Right atrium auricular region (tissue), 2 donors: Measurements from ENCODE around the gene ZNRD2. TPM values are rescaled to one million over a fixed set of nuclear protein-coding genes. Genes with fewer than 3 reads are reported as not detected.

Experiments used
- DNase-seq: peaks from one replicate; pipeline ENCODE4 v3.0.0-alpha.2; 2019; ENCODE audit warnings: low spot score
- H3K27ac ChIP-seq, 2 donors: fragments of 200-600 bp; sonication (generic); 1 replicate in 1 of 2; 2 replicates in 1 of 2; pipeline ENCODE4 v1.5.1; 2016 to 2019
- H3K27me3 ChIP-seq, 2 donors: fragments of 200-600 bp; sonication (generic); one replicate each; pipeline versions ENCODE4 v1.5.1 to v1.6.0; 2017 to 2019
- H3K36me3 ChIP-seq: fragments of 200-600 bp; sonication (generic); one replicate; pipeline ENCODE4 v1.5.1; 2016
- H3K4me1 ChIP-seq, 2 donors: fragments of 200-600 bp; sonication (generic); one replicate each; pipeline versions ENCODE4 v1.5.1 to v1.6.0; 2017 to 2019
- H3K4me3 ChIP-seq, 2 donors: fragments of 200-600 bp; sonication (generic); 1 replicate in 1 of 2; 2 replicates in 1 of 2; pipeline ENCODE4 v1.5.1; 2017 to 2019; ENCODE audit warnings: mild to moderate bottlenecking in 1 of 2, moderate library complexity in 1 of 2
- H3K9me3 ChIP-seq, 2 donors: fragments of 200-600 bp; sonication (generic); one replicate each; pipeline ENCODE4 v1.5.1; 2019
- total RNA-seq, 2 donors: library from RNA; depleted of rRNA; stranded (reverse); fragments of >200 nt; gene quantifications; one replicate each; pipeline ENCODE4 v1.1.0, GENCODE V29; 2016
- TF ChIP-seq, protein P1 (sequence below), 2 donors: fragments of 200-600 bp; sonication (generic); IDR thresholded peaks; one replicate each; pipeline ENCODE4 v1.5.1; 2019; ENCODE audit warnings: antibody characterized with exemption in 2 of 2

Gene ZNRD2
- total RNA-seq, 2 donors from 2014 or later = 36.1 to 50.6 TPM

DNA sequence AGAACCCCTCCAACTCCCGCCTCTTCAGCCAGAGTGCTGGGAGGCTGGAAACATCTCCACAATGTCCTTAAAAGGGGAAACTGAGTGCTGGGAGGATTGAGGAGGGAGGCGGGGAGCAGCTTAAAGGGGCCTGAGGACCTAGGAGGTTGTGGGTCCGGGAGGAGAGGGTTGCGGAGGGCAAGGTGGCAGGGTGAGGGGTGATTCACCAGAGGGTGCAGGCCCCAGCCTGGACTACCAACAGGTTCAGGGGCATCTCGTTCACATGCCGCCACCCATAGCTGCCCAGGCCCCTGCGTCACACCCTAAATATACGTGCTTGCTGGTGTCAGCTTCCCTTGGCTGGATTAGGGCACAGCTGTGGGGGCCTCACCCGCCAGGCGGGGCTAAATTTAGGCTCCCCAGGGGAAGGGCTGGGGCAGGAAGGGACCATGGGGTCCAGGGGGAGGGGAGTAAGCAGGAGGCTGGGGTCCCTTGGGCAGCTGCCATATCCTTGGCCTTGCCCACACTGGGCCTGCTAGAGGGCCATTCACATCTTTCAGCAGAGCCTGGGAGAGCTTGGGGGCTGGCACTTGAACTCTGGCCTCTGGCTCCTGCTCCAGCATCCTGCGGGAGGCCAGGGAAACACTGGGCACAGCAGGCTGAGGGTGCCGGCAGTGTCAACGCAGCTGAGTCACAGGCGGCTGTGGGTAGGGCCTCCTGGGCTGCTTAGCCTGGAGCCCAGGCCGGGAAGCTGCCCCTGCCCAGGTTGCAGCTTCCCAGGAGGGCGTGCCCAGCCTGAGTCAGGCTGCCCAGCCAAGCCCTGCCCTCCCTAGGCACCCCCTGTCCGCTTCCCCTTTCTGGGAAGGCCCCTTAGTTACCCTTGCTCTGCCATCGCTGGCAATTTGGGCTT, 6.8 kb downstream of the ZNRD2 start:
- peaks cover 34% of the 10 kb centered on the region for H3K36me3 ChIP-seq
- no peaks in the 10 kb centered on the region for H3K9me3 ChIP-seq
- peak overlapping the region; percentile 66 to 84 for H3K4me3 ChIP-seq
- H3K27me3 ChIP-seq = no peaks in the 10 kb centered on the region
- TF ChIP-seq, protein P1, sequence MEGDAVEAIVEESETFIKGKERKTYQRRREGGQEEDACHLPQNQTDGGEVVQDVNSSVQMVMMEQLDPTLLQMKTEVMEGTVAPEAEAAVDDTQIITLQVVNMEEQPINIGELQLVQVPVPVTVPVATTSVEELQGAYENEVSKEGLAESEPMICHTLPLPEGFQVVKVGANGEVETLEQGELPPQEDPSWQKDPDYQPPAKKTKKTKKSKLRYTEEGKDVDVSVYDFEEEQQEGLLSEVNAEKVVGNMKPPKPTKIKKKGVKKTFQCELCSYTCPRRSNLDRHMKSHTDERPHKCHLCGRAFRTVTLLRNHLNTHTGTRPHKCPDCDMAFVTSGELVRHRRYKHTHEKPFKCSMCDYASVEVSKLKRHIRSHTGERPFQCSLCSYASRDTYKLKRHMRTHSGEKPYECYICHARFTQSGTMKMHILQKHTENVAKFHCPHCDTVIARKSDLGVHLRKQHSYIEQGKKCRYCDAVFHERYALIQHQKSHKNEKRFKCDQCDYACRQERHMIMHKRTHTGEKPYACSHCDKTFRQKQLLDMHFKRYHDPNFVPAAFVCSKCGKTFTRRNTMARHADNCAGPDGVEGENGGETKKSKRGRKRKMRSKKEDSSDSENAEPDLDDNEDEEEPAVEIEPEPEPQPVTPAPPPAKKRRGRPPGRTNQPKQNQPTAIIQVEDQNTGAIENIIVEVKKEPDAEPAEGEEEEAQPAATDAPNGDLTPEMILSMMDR (IDR thresholded peaks at IDR 0.05) = no peak
- peaks cover 0 to 57% of the 10 kb centered on the region in 2 donors for H3K4me1 ChIP-seq
- H3K27ac ChIP-seq = peak overlapping the region; percentile 94 to 97
- DNase-seq = peak; percentile 84

DNA sequence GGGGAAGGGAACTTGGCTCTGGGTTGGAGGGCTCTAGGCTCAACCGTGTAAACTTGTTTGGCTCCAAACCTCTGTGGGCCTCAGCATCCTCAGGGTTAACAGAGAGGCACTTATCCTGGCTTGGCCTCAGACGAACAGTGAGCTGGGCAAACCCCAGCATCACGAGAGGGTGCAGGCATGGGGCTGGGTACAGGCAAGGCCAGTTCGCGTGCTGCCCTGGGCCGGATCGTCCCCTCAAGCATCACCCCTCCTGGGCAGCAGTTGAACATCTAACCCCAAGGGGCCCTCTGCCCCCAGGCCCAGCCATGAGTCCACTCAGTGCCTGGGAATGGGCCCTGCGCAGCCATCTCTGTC, 7.5 kb downstream of the ZNRD2 start:
- peak overlapping the region; percentile 66 to 84 for H3K4me3 ChIP-seq
- TF ChIP-seq, protein P1 (IDR thresholded peaks at IDR 0.05) = no peak
- H3K27me3 ChIP-seq = no peaks in the 10 kb centered on the region
- H3K4me1 ChIP-seq = peaks cover 0 to 56% of the 10 kb centered on the region in 2 donors
- peaks cover 36% of the 10 kb centered on the region for H3K36me3 ChIP-seq
- H3K27ac ChIP-seq = peak overlapping the region; percentile 94 to 97
- H3K9me3 ChIP-seq = no peaks in the 10 kb centered on the region
- DNase-seq = no peak

DNA sequence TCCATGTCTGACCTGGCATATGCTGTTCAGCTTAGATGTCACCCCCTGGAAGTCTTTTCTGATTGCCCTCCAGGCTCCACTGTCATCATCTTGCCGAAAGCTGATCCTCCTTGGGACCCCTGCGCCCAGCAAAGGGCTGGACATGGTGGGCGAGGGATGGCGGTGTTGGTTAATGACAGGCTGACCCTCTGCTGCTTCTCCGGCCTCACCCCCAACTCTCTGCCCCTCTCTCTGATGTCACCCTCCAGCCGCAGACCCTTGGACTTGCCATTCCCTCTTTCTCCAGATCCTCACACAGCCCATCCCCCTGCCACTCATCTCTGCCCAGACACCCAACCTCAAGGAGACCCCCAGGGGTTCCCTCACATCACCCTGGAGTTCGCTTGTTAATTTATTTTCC, 7.9 kb downstream of the ZNRD2 start:
- Histone ChIP-seq H3K4me3 (peak overlapping the region in 1 of 2 donors; percentile 84), H3K9me3 (no peaks in the 10 kb centered on the region), H3K27ac (peak overlapping the region; percentile 94 to 97), H3K36me3 (peaks cover 38% of the 10 kb centered on the region), H3K27me3 (no peaks in the 10 kb centered on the region), H3K4me1 (peaks cover 0 to 52% of the 10 kb centered on the region in 2 donors)
- TF ChIP-seq, protein P1 (IDR thresholded peaks at IDR 0.05) = no peak
- no peak for DNase-seq

DNA sequence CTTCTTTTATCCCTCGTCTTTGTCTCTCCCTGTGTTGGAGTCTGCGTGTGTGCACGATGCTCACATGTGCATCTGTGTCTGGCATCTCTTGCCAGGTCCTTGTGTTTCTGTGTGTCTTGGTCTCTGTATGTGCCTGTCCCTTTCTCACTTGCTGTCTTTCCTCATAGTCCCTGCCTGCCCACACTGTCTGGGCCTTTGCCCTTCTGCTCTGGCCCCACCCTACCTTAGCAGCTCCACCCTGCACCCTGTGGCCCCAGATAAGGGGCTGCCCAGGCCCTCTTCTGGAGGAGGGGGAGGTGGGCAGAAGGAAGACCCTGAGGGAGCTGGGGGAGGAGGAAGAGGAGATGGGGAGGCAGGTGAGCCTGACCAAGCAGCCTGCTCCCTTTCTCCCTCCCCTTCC, 8.4 kb downstream of the ZNRD2 start:
- Histone ChIP-seq H3K9me3 (no peaks in the 10 kb centered on the region), H3K4me3 (no peak overlapping the region), H3K36me3 (peaks cover 43% of the 10 kb centered on the region), H3K4me1 (peaks cover 0 to 47% of the 10 kb centered on the region in 2 donors), H3K27me3 (no peaks in the 10 kb centered on the region), H3K27ac (no peak overlapping the region)
- no peak for DNase-seq
- TF ChIP-seq, protein P1 (IDR thresholded peaks at IDR 0.05) = no peak

DNA sequence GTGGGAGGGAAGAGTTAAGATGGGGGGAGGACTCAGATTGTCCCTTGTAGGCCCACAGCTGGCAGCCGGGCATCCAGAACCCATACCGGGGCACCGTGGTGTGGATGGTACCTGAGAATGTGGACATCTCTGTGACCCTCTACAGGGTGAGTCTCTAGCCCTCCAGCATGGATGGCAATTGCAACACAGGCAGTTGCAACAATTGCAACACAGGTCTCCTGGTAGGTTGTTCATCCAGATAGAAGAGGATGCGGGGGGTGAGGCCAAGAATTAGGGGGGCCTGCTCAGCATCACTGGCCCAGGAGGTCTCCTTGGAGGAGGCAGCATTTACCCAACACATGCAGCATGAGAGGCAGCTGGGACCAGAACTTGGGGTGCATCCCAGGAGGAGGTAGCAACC, 9.0 kb downstream of the ZNRD2 start:
- Histone ChIP-seq H3K4me1 (peaks cover 0 to 43% of the 10 kb centered on the region in 2 donors), H3K27me3 (no peaks in the 10 kb centered on the region), H3K27ac (no peak overlapping the region), H3K4me3 (no peak overlapping the region), H3K9me3 (no peaks in the 10 kb centered on the region), H3K36me3 (peaks cover 48% of the 10 kb centered on the region)
- TF ChIP-seq, protein P1 (IDR thresholded peaks at IDR 0.05) = no peak
- no peak for DNase-seq
